Subcutaneous abdominal adipose tissue (tissue), 5 donors: ENCODE results near the gene PDZRN3.

Experiments
- H3K27ac ChIP-seq: one replicate; pipeline ENCODE4 v1.7.0; 2013; ENCODE audit warnings: low read depth, mild to moderate bottlenecking, inconsistent platforms, low read length, moderate library complexity
- H3K27me3 ChIP-seq, 5 donors: one replicate each; pipeline ENCODE4 v1.7.0; 2013; ENCODE audit warnings: low read length in 5 of 5, inconsistent platforms in 1 of 5; ENCODE audit not compliant: control insufficient read depth in 5 of 5, insufficient read depth in 4 of 5
- H3K36me3 ChIP-seq, 5 donors: one replicate each; pipeline ENCODE4 v1.7.0; 2013; ENCODE audit warnings: low read length in 5 of 5; ENCODE audit not compliant: control insufficient read depth in 5 of 5, insufficient read depth in 5 of 5
- H3K4me1 ChIP-seq, 5 donors: one replicate each; pipeline ENCODE4 v1.7.0; 2013; ENCODE audit warnings: low read length in 5 of 5, mild to moderate bottlenecking in 3 of 5, moderate library complexity in 1 of 5; ENCODE audit not compliant: control insufficient read depth in 5 of 5, insufficient read depth in 5 of 5
- H3K4me3 ChIP-seq, 5 donors: one replicate each; pipeline ENCODE4 v1.7.0; 2013; ENCODE audit warnings: low read length in 5 of 5, low read depth in 1 of 5
- H3K9ac ChIP-seq, 5 donors: one replicate each; pipeline ENCODE4 v1.7.0; 2013; ENCODE audit warnings: low read length in 5 of 5, mild to moderate bottlenecking in 4 of 5, moderate library complexity in 3 of 5
- H3K9me3 ChIP-seq, 5 donors: one replicate each; pipeline ENCODE4 v1.7.0; 2013; ENCODE audit warnings: low read length in 5 of 5; ENCODE audit not compliant: control insufficient read depth in 5 of 5
- donor health status: healthy.
- donor health status: healthy.
- donor health status: healthy.
- donor health status: healthy.
- donor health status: healthy.

PDZRN3 gene

GRCh38 chr3:73516631-73517030 is 108.1 kb downstream of the PDZRN3 start:
- no peak overlapping the region for H3K9ac ChIP-seq
- no peaks in the 10 kb centered on the region for H3K36me3 ChIP-seq
- H3K9me3 ChIP-seq: no peaks in the 10 kb centered on the region
- no peak overlapping the region for H3K4me3 ChIP-seq
- H3K27ac ChIP-seq: no peak overlapping the region
- H3K27me3 ChIP-seq: no peaks in the 10 kb centered on the region
- peaks cover 0 to 25% (median 15%) of the 10 kb centered on the region in 5 donors for H3K4me1 ChIP-seq

GRCh38 chr3:73513260-73513659 is 111.5 kb downstream of the PDZRN3 start:
- no peak overlapping the region for H3K9ac ChIP-seq
- no peak overlapping the region for H3K4me3 ChIP-seq
- no peaks in the 10 kb centered on the region for H3K27me3 ChIP-seq
- H3K9me3 ChIP-seq: no peaks in the 10 kb centered on the region
- H3K4me1 ChIP-seq: peaks cover 0 to 17% (median 11%) of the 10 kb centered on the region in 5 donors
- H3K36me3 ChIP-seq: no peaks in the 10 kb centered on the region
- no peak overlapping the region for H3K27ac ChIP-seq

GRCh38 chr3:73511571-73512525 is 112.9 kb downstream of the PDZRN3 start:
- Histone ChIP-seq H3K4me3 (no peak overlapping the region), H3K27me3 (no peaks in the 10 kb centered on the region), H3K9me3 (no peaks in the 10 kb centered on the region), H3K9ac (no peak overlapping the region), H3K4me1 (peaks cover 0 to 20% (median 11%) of the 10 kb centered on the region in 5 donors), H3K36me3 (no peaks in the 10 kb centered on the region), H3K27ac (no peak overlapping the region)

- Histone ChIP-seq H3K27ac (no peak overlapping the region), H3K9me3 (no peaks in the 10 kb centered on the region), H3K9ac (no peak overlapping the region), H3K36me3 (no peaks in the 10 kb centered on the region), H3K4me1 (peaks cover 0 to 20% (median 11%) of the 10 kb centered on the region in 5 donors), H3K4me3 (no peak overlapping the region), H3K27me3 (no peaks in the 10 kb centered on the region)
Measured at GRCh38 chr3:73510784-73511183, 114.0 kb downstream of the PDZRN3 start.

GRCh38 chr3:73510334-73510733 is 114.4 kb downstream of the PDZRN3 start:
- Histone ChIP-seq H3K27ac (no peak overlapping the region), H3K4me1 (peaks cover 0 to 20% (median 11%) of the 10 kb centered on the region in 5 donors), H3K27me3 (no peaks in the 10 kb centered on the region), H3K9me3 (no peaks in the 10 kb centered on the region), H3K4me3 (no peak overlapping the region), H3K9ac (no peak overlapping the region), H3K36me3 (no peaks in the 10 kb centered on the region)

- Histone ChIP-seq H3K9me3 (no peaks in the 10 kb centered on the region), H3K36me3 (no peaks in the 10 kb centered on the region), H3K4me1 (peaks cover 0 to 20% (median 11%) of the 10 kb centered on the region in 5 donors), H3K9ac (no peak overlapping the region), H3K27me3 (no peaks in the 10 kb centered on the region), H3K4me3 (no peak overlapping the region), H3K27ac (no peak overlapping the region)
Measured at GRCh38 chr3:73509816-73510215, 114.9 kb downstream of the PDZRN3 start.

- Histone ChIP-seq H3K36me3 (no peaks in the 10 kb centered on the region), H3K9me3 (no peaks in the 10 kb centered on the region), H3K27me3 (no peaks in the 10 kb centered on the region), H3K9ac (no peak overlapping the region), H3K4me1 (peaks cover 0 to 20% (median 11%) of the 10 kb centered on the region in 5 donors), H3K27ac (peak overlapping the region; percentile 30), H3K4me3 (no peak overlapping the region)
Measured at GRCh38 chr3:73509066-73509465, 115.7 kb downstream of the PDZRN3 start.

- H3K9ac ChIP-seq: no peak overlapping the region
Measured at GRCh38 chr3:73508330-73508954, 116.3 kb downstream of the PDZRN3 start.

GRCh38 chr3:73504852-73505251 is 119.9 kb downstream of the PDZRN3 start:
- Histone ChIP-seq H3K27ac (no peak overlapping the region), H3K27me3 (no peaks in the 10 kb centered on the region), H3K9ac (peak overlapping the region in 1 of 5 donors; percentile 4), H3K9me3 (no peaks in the 10 kb centered on the region), H3K4me1 (peaks cover 0 to 17% (median 9%) of the 10 kb centered on the region in 5 donors), H3K36me3 (no peaks in the 10 kb centered on the region), H3K4me3 (no peak overlapping the region)

More at GRCh38 chr3:73508330-73508954, 116.3 kb downstream of the PDZRN3 start:
- H3K4me1 ChIP-seq: peaks cover 0 to 20% (median 11%) of the 10 kb centered on the region in 5 donors
- H3K4me3 ChIP-seq: no peak overlapping the region
- H3K27ac ChIP-seq: peak overlapping the region; percentile 30
- H3K9me3 ChIP-seq: no peaks in the 10 kb centered on the region
- H3K36me3 ChIP-seq: no peaks in the 10 kb centered on the region
- H3K27me3 ChIP-seq: no peaks in the 10 kb centered on the region

GRCh38 chr3:73504239-73504638 is 120.5 kb downstream of the PDZRN3 start:
- Histone ChIP-seq H3K36me3 (no peaks in the 10 kb centered on the region), H3K9ac (no peak overlapping the region), H3K27me3 (no peaks in the 10 kb centered on the region), H3K27ac (no peak overlapping the region), H3K9me3 (no peaks in the 10 kb centered on the region), H3K4me1 (peaks cover 0 to 13% (median 5%) of the 10 kb centered on the region in 5 donors), H3K4me3 (no peak overlapping the region)
